Skin epidermis (tissue), 12 donors: ENCODE results near the gene ZNF644.
"Not testable (repeated sequence)": the region's sequence is repeated elsewhere in the genome, so short reads cannot be mapped to it uniquely, and the experiment has no call there.

Experiments used
- H3K27ac ChIP-seq, 21 experiments: fragments of 200-600 bp; sonication (generic) in 11 of 21; one replicate each; pipeline ENCODE4 v1.5.0; 2020; ENCODE audit warnings: mild to moderate bottlenecking in 3 of 21, inconsistent platforms in 2 of 21, moderate library complexity in 2 of 21
- H3K4me3 ChIP-seq, 7 experiments: fragments of 200-600 bp; sonication (generic) in 2 of 7; one replicate each; pipeline ENCODE4 v1.5.0; 2020; ENCODE audit warnings: inconsistent platforms in 2 of 7, mild to moderate bottlenecking in 2 of 7, moderate library complexity in 1 of 7

The ZNF644 gene

GRCh38 chr1:91021686-91022517, at the start of gene ZNF644:
ZNF644 (minus strand) TSS chr1:91022035; CDS start chr1:90982353, 39,682 bp downstream.
- Histone ChIP-seq H3K4me3 (peak within 1 kb of the TSS; percentile 53 to 91 (median 75)), H3K27ac (peak within 1 kb of the TSS; percentile 93 to 100 (median 99))

- no peak overlapping the region for H3K27ac ChIP-seq
- no peak overlapping the region for H3K4me3 ChIP-seq
These were observed 48.5 kb upstream of the ZNF644 start for GRCh38 chr1:91070298-91070697.

GRCh38 chr1:91066538-91066937, 44.7 kb upstream of the ZNF644 start:
- H3K4me3 ChIP-seq: no peak overlapping the region
- H3K27ac ChIP-seq: no peak overlapping the region

- H3K27ac ChIP-seq: no peak overlapping the region
- H3K4me3 ChIP-seq: no peak overlapping the region
These were observed 43.5 kb upstream of the ZNF644 start for GRCh38 chr1:91065337-91065736.

- H3K27ac ChIP-seq, H3K4me3 ChIP-seq: not testable (repeated sequence)
These were observed 41.6 kb upstream of the ZNF644 start for GRCh38 chr1:91063403-91063802.

- no peak overlapping the region for H3K27ac ChIP-seq
- no peak overlapping the region for H3K4me3 ChIP-seq
These were observed 37.3 kb upstream of the ZNF644 start for GRCh38 chr1:91059157-91059556.

GRCh38 chr1:91057784-91058183, 35.9 kb upstream of the ZNF644 start:
- no peak overlapping the region for H3K4me3 ChIP-seq
- no peak overlapping the region for H3K27ac ChIP-seq

GRCh38 chr1:91054780-91055481, 33.1 kb upstream of the ZNF644 start:
- Histone ChIP-seq H3K4me3 (no peak overlapping the region), H3K27ac (no peak overlapping the region)

GRCh38 chr1:91053630-91054029, 31.8 kb upstream of the ZNF644 start:
- Histone ChIP-seq H3K4me3 (no peak overlapping the region), H3K27ac (no peak overlapping the region)

GRCh38 chr1:91049551-91049950, 27.7 kb upstream of the ZNF644 start:
- H3K4me3 ChIP-seq, H3K27ac ChIP-seq: not testable (repeated sequence)

GRCh38 chr1:91046766-91047165, 24.9 kb upstream of the ZNF644 start:
- Histone ChIP-seq H3K27ac (no peak overlapping the region), H3K4me3 (no peak overlapping the region)

- Histone ChIP-seq H3K27ac (no peak overlapping the region), H3K4me3 (no peak overlapping the region)
These were observed 23.4 kb upstream of the ZNF644 start for GRCh38 chr1:91045284-91045683.

GRCh38 chr1:91044776-91045175, 22.9 kb upstream of the ZNF644 start:
- H3K4me3 ChIP-seq, H3K27ac ChIP-seq: not testable (repeated sequence)

GRCh38 chr1:91042372-91042771, 20.5 kb upstream of the ZNF644 start:
- H3K27ac ChIP-seq: not testable (repeated sequence)

GRCh38 chr1:91038582-91038981, 16.7 kb upstream of the ZNF644 start:
- Histone ChIP-seq H3K27ac (no peak overlapping the region), H3K4me3 (no peak overlapping the region)

More at GRCh38 chr1:91042372-91042771, 20.5 kb upstream of the ZNF644 start:
- not testable (repeated sequence) for H3K4me3 ChIP-seq

GRCh38 chr1:91036894-91037829, 15.3 kb upstream of the ZNF644 start:
- no peak overlapping the region for H3K27ac ChIP-seq
- no peak overlapping the region for H3K4me3 ChIP-seq

GRCh38 chr1:91032349-91032748, 10.5 kb upstream of the ZNF644 start:
- Histone ChIP-seq H3K4me3 (no peak overlapping the region), H3K27ac (no peak overlapping the region)

- H3K4me3 ChIP-seq: no peak overlapping the region
- H3K27ac ChIP-seq: no peak overlapping the region
These were observed 9.2 kb upstream of the ZNF644 start for GRCh38 chr1:91031081-91031480.

- H3K4me3 ChIP-seq: no peak overlapping the region
- H3K27ac ChIP-seq: no peak overlapping the region
These were observed 4.9 kb upstream of the ZNF644 start for GRCh38 chr1:91026777-91027176.

- no peak overlapping the region for H3K27ac ChIP-seq
- H3K4me3 ChIP-seq: no peak overlapping the region
These were observed 4.5 kb upstream of the ZNF644 start for GRCh38 chr1:91026320-91026719.
